GM12878 (cell line): ENCODE results near the gene MPP2. TPM values are rescaled to one million over a fixed set of nuclear protein-coding genes. Genes with fewer than 3 reads are reported as not detected.

Experiments
- ATAC-seq: fragments of 200-7000 bp; cut with Tn5 transposase; 3 replicates; pipeline ENCODE4 v1.9.1; 2020; ENCODE audit warnings: mild to moderate bottlenecking, moderate library complexity
- BruUV-seq: library from RNA; stranded (reverse); fragments of 400-500 nt; replicated peaks from 2 replicates; lab custom pipeline; 2021; lab: Mats Ljungman, UMichigan
- CTCF ChIA-PET: fragments of 300-600 bp; sonication (Branson Sonifier 250); formaldehyde crosslinking; extraction: SDS; loops from one replicate; lab custom pipeline; 2021; ENCODE audit warnings: inconsistent platforms; lab: Yijun Ruan, JAX
- POLR2A ChIA-PET: fragments of 350-600 bp; formaldehyde crosslinking; extraction: SDS; loops from one replicate; lab custom pipeline; 2021; ENCODE audit warnings: inconsistent platforms; lab: Charles Lee
- RAD21 ChIA-PET: fragments of 300-600 bp; sonication (Branson Sonifier 250); formaldehyde crosslinking; loops from one replicate; lab custom pipeline; 2023; ENCODE audit warnings: antibody characterized with exemption; ENCODE audit not compliant: unreplicated experiment; lab: Charles Lee
- SMC1A ChIA-PET: fragments of 300-600 bp; sonication (Branson Sonifier 250); formaldehyde crosslinking; loops from one replicate; lab custom pipeline; 2023; ENCODE audit not compliant: unreplicated experiment, uncharacterized antibody; lab: Charles Lee
- DNase-seq: peaks from one replicate; pipeline ENCODE4 v3.0.0-alpha.2; 2011; ENCODE audit warnings: low read depth, low spot score
- FAIRE-seq: peaks from 3 replicates; lab custom pipeline; 2011; peaks lifted over from hg19 to GRCh38; lab: Jason Lieb, UNC
- H2AFZ ChIP-seq: 2 replicates; pipeline ENCODE4 v1.6.0; 2011; ENCODE audit warnings: low read depth, low read length, control low read depth; ENCODE audit not compliant: control insufficient read depth
- H3K27ac ChIP-seq: 2 replicates; pipeline ENCODE4 v1.5.1; 2011; ENCODE audit warnings: control low read depth; ENCODE audit not compliant: control insufficient read depth, insufficient read depth
- H3K27me3 ChIP-seq, 2 experiments: replicated peaks in 1 of 2; 2 replicates each; pipeline versions ENCODE4 v1.6.0 to v1.6.1; 2011; ENCODE audit warnings: low read length in 1 of 2; ENCODE audit not compliant: control insufficient read depth in 2 of 2, insufficient read depth in 2 of 2
- H3K36me3 ChIP-seq, 2 experiments: 2 replicates each; pipeline ENCODE4 v1.5.1; 2011; ENCODE audit warnings: low read length in 1 of 2; ENCODE audit not compliant: control insufficient read depth in 2 of 2, insufficient read depth in 2 of 2
- H3K4me1 ChIP-seq: 2 replicates; pipeline ENCODE4 v1.6.1; 2011; ENCODE audit warnings: mild to moderate bottlenecking, low read length, moderate library complexity, mixed read lengths; ENCODE audit not compliant: control insufficient read depth, insufficient read depth
- H3K4me2 ChIP-seq: 2 replicates; pipeline ENCODE4 v1.6.0; 2011; ENCODE audit warnings: control low read depth; ENCODE audit not compliant: control insufficient read depth, insufficient read depth
- H3K4me3 ChIP-seq: fragments of 200-600 bp; sonication (generic); 2 replicates; pipeline ENCODE4 v1.5.1; 2016
- H3K79me2 ChIP-seq: 2 replicates; pipeline ENCODE4 v1.6.0; 2011; ENCODE audit warnings: low read length; ENCODE audit not compliant: control insufficient read depth, insufficient read depth
- H3K9ac ChIP-seq: 2 replicates; pipeline ENCODE4 v1.8.0; 2011; ENCODE audit warnings: low read length, control low read depth, mixed read lengths; ENCODE audit not compliant: control insufficient read depth, insufficient read depth
- H3K9me3 ChIP-seq: replicated peaks from 3 replicates; pipeline ENCODE4 v1.5.1; 2011; ENCODE audit warnings: mild to moderate bottlenecking, low read length; ENCODE audit not compliant: control insufficient read depth, insufficient read depth
- H4K20me1 ChIP-seq: 2 replicates; pipeline ENCODE4 v1.6.0; 2011; ENCODE audit not compliant: control insufficient read depth, insufficient read depth
- EP300 ChIP-seq, 2 experiments: fragments of 150-350 bp in 1 of 2; IDR thresholded peaks; 2 replicates each; pipeline ENCODE4 v1.6.1; 2011 to 2012; ENCODE audit warnings: low read depth in 2 of 2, low read length in 2 of 2, borderline replicate concordance in 1 of 2, improper control_type of control experiment in 1 of 2, inconsistent platforms in 1 of 2; ENCODE audit not compliant: control insufficient read depth in 1 of 2
- ESRRA ChIP-seq: IDR thresholded peaks from 2 replicates; pipeline ENCODE4 v1.6.1; 2012; ENCODE audit warnings: mild to moderate bottlenecking, low read length, improper control_type of control experiment
- EZH2 ChIP-seq: IDR thresholded peaks from 2 replicates; pipeline ENCODE4 v1.6.1; 2012; ENCODE audit warnings: low read depth, mild to moderate bottlenecking, control low read depth, inconsistent platforms, low read length, borderline replicate concordance; ENCODE audit not compliant: control insufficient read depth
- JUNB ChIP-seq: IDR thresholded peaks from 2 replicates; pipeline ENCODE4 v1.6.1; 2016; ENCODE audit warnings: antibody characterized with exemption, mild to moderate bottlenecking
- NR2C2 ChIP-seq: IDR thresholded peaks from 2 replicates; pipeline ENCODE4 v1.6.1; 2011; ENCODE audit warnings: borderline replicate concordance, low read depth; ENCODE audit not compliant: control insufficient read depth, insufficient read length
- SREBF2 ChIP-seq: IDR thresholded peaks from 2 replicates; pipeline ENCODE4 v1.6.1; 2012; ENCODE audit warnings: mild to moderate bottlenecking, low read length
- TCF3 ChIP-seq: IDR thresholded peaks from 2 replicates; pipeline ENCODE4 v1.6.1; 2012; ENCODE audit warnings: low read depth, mild to moderate bottlenecking, low read length, borderline replicate concordance; ENCODE audit not compliant: insufficient read depth
- ZSCAN29 ChIP-seq: fragments of 450-650 bp; IDR thresholded peaks from 2 replicates; pipeline ENCODE4 v1.6.1; 2017; ENCODE audit warnings: mild to moderate bottlenecking, moderate library complexity
- WGBS: methylation state at CpG from one replicate; pipeline ENCODE4 v1.1.6; 2016; ENCODE audit warnings: low lambda C conversion rate; ENCODE audit not compliant: insufficient replicate concordance, insufficient coverage; ENCODE audit errors: missing lambda C conversion rate; 5-methylcytosine and 5-hydroxymethylcytosine counted together
- in situ Hi-C: fragments of 300-500 bp; cut with MboI; formaldehyde crosslinking; loops from 9 replicates; pipeline ENCODE4 v1.14.3; 2018; ENCODE audit warnings: mixed read lengths
- intact Hi-C: fragments of 100-400 bp; cut with micrococcal nuclease; formaldehyde crosslinking; loops from one replicate; pipeline ENCODE4 v1.14.2; 2022; ENCODE audit not compliant: unreplicated experiment
- polyA plus RNA-seq, 11 experiments: library from polyadenylated mRNA; depleted of rRNA in 4 of 11; unstranded in 6 of 11; stranded (reverse) in 5 of 11; fragments of >200 nt; fragmentation: Nextera tagmentation in 4 of 11; fragmentation: Illumina TruSeq in 1 of 11; extraction: Ambion mirVana in 4 of 11; extraction: Trizol in 1 of 11; gene quantifications; 1 replicate in 1 of 11; 2 replicates in 10 of 11; pipeline versions ENCODE4 v1.2.1 to v1.2.3, GENCODE V29; 2011 to 2016; ENCODE audit warnings: inconsistent platforms in 2 of 11, missing spikeins in 2 of 11, low read depth in 1 of 11
- total RNA-seq, 4 experiments: library from RNA; depleted of rRNA in 3 of 4; stranded (reverse); fragments of >200 nt in 3 of 4; fragmentation: Illumina TruSeq in 1 of 4; extraction: Trizol in 1 of 4; gene quantifications; 2 replicates each; pipeline versions ENCODE4 v1.2.1 to v1.2.3, GENCODE V29; 2013 to 2021
- TF ChIP-seq, protein P1 (sequence below): fragments of 450-650 bp; IDR thresholded peaks from 2 replicates; pipeline ENCODE4 v1.6.1; 2017; ENCODE audit warnings: antibody characterized with exemption, mild to moderate bottlenecking, moderate library complexity
- TF ChIP-seq, protein P2 (sequence below): fragments of 450-650 bp; IDR thresholded peaks from 2 replicates; pipeline ENCODE4 v1.6.1; 2017; ENCODE audit warnings: mild to moderate bottlenecking, moderate library complexity
- TF ChIP-seq, protein P3 (sequence below): fragments of 450-650 bp; IDR thresholded peaks from 2 replicates; pipeline ENCODE4 v1.6.1; 2017; ENCODE audit warnings: borderline replicate concordance
- TF ChIP-seq, protein P4 (sequence below): fragments of 450-650 bp; formaldehyde crosslinking; IDR thresholded peaks from 2 replicates; pipeline ENCODE4 v1.5.0; 2022; ENCODE audit warnings: mild to moderate bottlenecking, missing genetic modification characterization

The MPP2 gene
- total and polyA plus RNA-seq, 10 of the 15 experiments (the other 5 are each of a cell fraction or from before 2014, with no cell fraction given), result 0.02 to 0.23 (median 0.15) TPM; not detected in 2

DNA sequence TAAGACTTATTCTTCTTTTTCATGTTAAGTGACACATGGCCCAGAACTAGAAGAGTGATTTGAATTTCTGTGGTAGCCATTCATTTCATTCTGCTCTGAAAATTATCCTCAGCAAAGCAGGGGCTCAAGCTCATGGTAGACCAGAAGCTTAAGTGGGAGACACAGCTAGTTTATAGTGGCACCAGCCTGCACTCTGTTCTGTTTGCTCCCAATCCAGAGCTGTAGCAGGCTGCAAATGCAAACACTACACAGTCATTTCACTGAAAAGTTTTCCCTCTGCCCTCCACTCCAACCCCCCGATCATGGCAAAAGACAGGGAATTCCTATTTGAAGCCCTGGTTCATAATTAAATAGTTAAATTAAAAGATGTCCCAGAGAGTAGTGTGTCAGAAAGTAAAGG lies 17.1 kb downstream of the MPP2 start:
- intact Hi-C loops (no loop called here), in situ Hi-C loops (no loop called here)
- SMC1A ChIA-PET, result interaction anchor here (0.6 kb wide), 1 partner anchor 10 kb away, joined by 3 read pairs; no protein-coding TSS in a partner anchor
- Histone ChIP-seq H3K9me3 (no peaks in the 10 kb centered on the region), H3K27me3 (no peaks in the 10 kb centered on the region), H3K4me3 (no peak overlapping the region), H3K9ac (no peak overlapping the region), H4K20me1 (no peaks in the 10 kb centered on the region), H2AFZ (no peak overlapping the region), H3K79me2 (no peaks in the 10 kb centered on the region), H3K4me2 (no peak overlapping the region), H3K27ac (no peak overlapping the region), H3K4me1 (no peaks in the 10 kb centered on the region), H3K36me3 (no peaks in the 10 kb centered on the region)
- RAD21 ChIA-PET, result no interaction called here
- BruUV-seq, result no TSS peak
- ATAC-seq (no peak), DNase-seq (no peak), FAIRE-seq (no peak)
- 89% methylated on average over 1 of the region's 1 CpG for WGBS
- CTCF ChIA-PET, result no interaction called here
- POLR2A ChIA-PET, result no interaction called here
- TF ChIP-seq, protein P1, sequence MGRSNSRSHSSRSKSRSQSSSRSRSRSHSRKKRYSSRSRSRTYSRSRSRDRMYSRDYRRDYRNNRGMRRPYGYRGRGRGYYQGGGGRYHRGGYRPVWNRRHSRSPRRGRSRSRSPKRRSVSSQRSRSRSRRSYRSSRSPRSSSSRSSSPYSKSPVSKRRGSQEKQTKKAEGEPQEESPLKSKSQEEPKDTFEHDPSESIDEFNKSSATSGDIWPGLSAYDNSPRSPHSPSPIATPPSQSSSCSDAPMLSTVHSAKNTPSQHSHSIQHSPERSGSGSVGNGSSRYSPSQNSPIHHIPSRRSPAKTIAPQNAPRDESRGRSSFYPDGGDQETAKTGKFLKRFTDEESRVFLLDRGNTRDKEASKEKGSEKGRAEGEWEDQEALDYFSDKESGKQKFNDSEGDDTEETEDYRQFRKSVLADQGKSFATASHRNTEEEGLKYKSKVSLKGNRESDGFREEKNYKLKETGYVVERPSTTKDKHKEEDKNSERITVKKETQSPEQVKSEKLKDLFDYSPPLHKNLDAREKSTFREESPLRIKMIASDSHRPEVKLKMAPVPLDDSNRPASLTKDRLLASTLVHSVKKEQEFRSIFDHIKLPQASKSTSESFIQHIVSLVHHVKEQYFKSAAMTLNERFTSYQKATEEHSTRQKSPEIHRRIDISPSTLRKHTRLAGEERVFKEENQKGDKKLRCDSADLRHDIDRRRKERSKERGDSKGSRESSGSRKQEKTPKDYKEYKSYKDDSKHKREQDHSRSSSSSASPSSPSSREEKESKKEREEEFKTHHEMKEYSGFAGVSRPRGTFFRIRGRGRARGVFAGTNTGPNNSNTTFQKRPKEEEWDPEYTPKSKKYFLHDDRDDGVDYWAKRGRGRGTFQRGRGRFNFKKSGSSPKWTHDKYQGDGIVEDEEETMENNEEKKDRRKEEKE, result no peak
- TF ChIP-seq, protein P2, sequence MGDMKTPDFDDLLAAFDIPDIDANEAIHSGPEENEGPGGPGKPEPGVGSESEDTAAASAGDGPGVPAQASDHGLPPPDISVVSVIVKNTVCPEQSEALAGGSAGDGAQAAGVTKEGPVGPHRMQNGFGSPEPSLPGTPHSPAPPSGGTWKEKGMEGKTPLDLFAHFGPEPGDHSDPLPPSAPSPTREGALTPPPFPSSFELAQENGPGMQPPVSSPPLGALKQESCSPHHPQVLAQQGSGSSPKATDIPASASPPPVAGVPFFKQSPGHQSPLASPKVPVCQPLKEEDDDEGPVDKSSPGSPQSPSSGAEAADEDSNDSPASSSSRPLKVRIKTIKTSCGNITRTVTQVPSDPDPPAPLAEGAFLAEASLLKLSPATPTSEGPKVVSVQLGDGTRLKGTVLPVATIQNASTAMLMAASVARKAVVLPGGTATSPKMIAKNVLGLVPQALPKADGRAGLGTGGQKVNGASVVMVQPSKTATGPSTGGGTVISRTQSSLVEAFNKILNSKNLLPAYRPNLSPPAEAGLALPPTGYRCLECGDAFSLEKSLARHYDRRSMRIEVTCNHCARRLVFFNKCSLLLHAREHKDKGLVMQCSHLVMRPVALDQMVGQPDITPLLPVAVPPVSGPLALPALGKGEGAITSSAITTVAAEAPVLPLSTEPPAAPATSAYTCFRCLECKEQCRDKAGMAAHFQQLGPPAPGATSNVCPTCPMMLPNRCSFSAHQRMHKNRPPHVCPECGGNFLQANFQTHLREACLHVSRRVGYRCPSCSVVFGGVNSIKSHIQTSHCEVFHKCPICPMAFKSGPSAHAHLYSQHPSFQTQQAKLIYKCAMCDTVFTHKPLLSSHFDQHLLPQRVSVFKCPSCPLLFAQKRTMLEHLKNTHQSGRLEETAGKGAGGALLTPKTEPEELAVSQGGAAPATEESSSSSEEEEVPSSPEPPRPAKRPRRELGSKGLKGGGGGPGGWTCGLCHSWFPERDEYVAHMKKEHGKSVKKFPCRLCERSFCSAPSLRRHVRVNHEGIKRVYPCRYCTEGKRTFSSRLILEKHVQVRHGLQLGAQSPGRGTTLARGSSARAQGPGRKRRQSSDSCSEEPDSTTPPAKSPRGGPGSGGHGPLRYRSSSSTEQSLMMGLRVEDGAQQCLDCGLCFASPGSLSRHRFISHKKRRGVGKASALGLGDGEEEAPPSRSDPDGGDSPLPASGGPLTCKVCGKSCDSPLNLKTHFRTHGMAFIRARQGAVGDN, result no peak
- no peak for TF ChIP-seq JUNB
- TF ChIP-seq SREBF2, result no peak
- no peak for TF ChIP-seq ESRRA
- TF ChIP-seq ZSCAN29, result no peak
- TF ChIP-seq, protein P3, sequence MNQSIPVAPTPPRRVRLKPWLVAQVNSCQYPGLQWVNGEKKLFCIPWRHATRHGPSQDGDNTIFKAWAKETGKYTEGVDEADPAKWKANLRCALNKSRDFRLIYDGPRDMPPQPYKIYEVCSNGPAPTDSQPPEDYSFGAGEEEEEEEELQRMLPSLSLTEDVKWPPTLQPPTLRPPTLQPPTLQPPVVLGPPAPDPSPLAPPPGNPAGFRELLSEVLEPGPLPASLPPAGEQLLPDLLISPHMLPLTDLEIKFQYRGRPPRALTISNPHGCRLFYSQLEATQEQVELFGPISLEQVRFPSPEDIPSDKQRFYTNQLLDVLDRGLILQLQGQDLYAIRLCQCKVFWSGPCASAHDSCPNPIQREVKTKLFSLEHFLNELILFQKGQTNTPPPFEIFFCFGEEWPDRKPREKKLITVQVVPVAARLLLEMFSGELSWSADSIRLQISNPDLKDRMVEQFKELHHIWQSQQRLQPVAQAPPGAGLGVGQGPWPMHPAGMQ, result no peak
- TF ChIP-seq EP300 (IDR thresholded peaks at IDR 0.05; ENCODE audit: borderline replicate concordance in 1 of 2, control insufficient read depth in 1 of 2, low read depth in 2 of 2, low read length in 2 of 2), result no peak
- TF ChIP-seq, protein P4, sequence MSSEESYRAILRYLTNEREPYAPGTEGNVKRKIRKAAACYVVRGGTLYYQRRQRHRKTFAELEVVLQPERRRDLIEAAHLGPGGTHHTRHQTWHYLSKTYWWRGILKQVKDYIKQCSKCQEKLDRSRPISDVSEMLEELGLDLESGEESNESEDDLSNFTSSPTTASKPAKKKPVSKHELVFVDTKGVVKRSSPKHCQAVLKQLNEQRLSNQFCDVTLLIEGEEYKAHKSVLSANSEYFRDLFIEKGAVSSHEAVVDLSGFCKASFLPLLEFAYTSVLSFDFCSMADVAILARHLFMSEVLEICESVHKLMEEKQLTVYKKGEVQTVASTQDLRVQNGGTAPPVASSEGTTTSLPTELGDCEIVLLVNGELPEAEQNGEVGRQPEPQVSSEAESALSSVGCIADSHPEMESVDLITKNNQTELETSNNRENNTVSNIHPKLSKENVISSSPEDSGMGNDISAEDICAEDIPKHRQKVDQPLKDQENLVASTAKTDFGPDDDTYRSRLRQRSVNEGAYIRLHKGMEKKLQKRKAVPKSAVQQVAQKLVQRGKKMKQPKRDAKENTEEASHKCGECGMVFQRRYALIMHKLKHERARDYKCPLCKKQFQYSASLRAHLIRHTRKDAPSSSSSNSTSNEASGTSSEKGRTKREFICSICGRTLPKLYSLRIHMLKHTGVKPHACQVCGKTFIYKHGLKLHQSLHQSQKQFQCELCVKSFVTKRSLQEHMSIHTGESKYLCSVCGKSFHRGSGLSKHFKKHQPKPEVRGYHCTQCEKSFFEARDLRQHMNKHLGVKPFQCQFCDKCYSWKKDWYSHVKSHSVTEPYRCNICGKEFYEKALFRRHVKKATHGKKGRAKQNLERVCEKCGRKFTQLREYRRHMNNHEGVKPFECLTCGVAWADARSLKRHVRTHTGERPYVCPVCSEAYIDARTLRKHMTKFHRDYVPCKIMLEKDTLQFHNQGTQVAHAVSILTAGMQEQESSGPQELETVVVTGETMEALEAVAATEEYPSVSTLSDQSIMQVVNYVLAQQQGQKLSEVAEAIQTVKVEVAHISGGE (CRISPR knock-in tag), result no peak
- TF ChIP-seq TCF3, result no peak
- TF ChIP-seq EZH2, result no peak
- no peak for TF ChIP-seq NR2C2
